GM19395 (cell line): ENCODE measurements around the gene IFI35.
"Not testable (repeated sequence)": the region's sequence is repeated elsewhere in the genome, so short reads cannot be mapped to it uniquely, and the experiment has no call there.

ENCODE experiments used
- ATAC-seq: cut with Tn5 transposase; IDR thresholded peaks from one replicate; pipeline ENCODE4 v1.9.1; 2021; ENCODE audit warnings: mild to moderate bottlenecking, moderate library complexity; ENCODE audit not compliant: unreplicated experiment

Gene IFI35

DNA sequence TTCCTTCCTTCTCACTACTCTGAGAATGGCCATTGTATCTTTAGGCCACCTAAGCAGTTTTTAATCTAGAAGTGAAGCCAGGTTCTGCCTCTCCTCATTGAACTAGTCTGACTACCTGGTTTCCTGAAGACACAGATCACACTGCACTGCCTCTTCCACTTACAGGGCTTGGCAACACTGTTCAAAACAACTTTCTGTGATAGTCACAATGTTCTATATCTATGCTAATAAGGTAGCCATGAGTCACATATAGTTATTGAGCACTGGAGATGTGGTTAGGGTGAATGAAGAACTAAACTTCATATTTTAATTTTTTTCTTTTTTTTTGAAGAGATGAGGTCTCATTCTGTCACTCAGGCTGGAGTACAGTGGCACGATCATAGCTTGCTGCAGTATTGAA lies 45.4 kb downstream of the IFI35 start:
- no peak for ATAC-seq

- ATAC-seq, result not testable (repeated sequence)
These were observed 46.4 kb downstream of the IFI35 start for GRCh38 chr17:43053008-43053407.

GRCh38 chr17:43056051-43056450 lies 49.5 kb downstream of the IFI35 start:
- ATAC-seq, result no peak

DNA sequence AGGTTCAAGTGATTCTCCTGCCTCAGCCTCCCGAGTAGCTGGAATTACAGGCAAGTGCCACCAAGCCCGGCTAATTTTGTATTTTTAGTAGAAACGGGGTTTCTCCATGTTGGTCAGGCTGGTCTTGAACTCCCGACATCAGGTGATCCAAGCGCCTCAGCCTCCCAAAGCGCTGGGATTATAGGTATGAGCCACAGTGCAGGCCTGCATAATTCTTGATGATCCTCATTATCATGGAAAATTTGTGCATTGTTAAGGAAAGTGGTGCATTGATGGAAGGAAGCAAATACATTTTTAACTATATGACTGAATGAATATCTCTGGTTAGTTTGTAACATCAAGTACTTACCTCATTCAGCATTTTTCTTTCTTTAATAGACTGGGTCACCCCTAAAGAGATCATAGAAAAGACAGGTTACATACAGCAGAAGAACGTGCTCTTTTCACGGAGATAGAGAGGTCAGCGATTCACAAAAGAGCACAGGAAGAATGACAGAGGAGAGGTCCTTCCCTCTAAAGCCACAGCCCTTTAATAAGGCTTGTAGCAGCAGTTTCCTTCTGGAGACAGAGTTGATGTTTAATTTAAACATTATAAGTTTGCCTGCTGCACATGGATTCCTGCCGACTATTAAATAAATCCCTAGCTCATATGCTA lies 56.5 kb downstream of the IFI35 start:
- no peak for ATAC-seq
